Mesendoderm (in vitro differentiated cells): Measurements from ENCODE around the gene DDHD1.
A peak's percentile ranks its signal among the peaks of the same experiment; 100 is the strongest.
"Not testable (repeated sequence)": the region's sequence is repeated elsewhere in the genome, so short reads cannot be mapped to it uniquely, and the experiment has no call there.

ENCODE experiments used
- DNase-seq: peaks from one replicate; pipeline ENCODE4 v3.0.0; 2013
- H2AK5ac ChIP-seq: 2 replicates; pipeline ENCODE4 v1.6.1; 2013; ENCODE audit warnings: low read length, inconsistent platforms
- H2BK120ac ChIP-seq: 2 replicates; pipeline ENCODE4 v1.6.1; 2013; ENCODE audit warnings: low read depth, mild to moderate bottlenecking, low read length, moderate library complexity, mixed read lengths
- H2BK15ac ChIP-seq: replicated peaks from 2 replicates; pipeline ENCODE4 v1.6.1; 2013; ENCODE audit warnings: low read depth, mild to moderate bottlenecking, moderate library complexity
- H2BK5ac ChIP-seq: 2 replicates; pipeline ENCODE4 v1.6.1; 2013; ENCODE audit warnings: low read length, inconsistent platforms
- H3K18ac ChIP-seq: 2 replicates; pipeline ENCODE4 v1.6.1; 2013; ENCODE audit warnings: mild to moderate bottlenecking, low read length, mixed read lengths
- H3K23ac ChIP-seq: one replicate; pipeline ENCODE4 v1.6.1; 2013; ENCODE audit warnings: low read length
- H3K27ac ChIP-seq: 2 replicates; pipeline ENCODE4 v1.5.1; 2013; ENCODE audit warnings: low read depth, mild to moderate bottlenecking, inconsistent platforms, low read length, moderate library complexity
- H3K27me3 ChIP-seq: 2 replicates; pipeline ENCODE4 v1.6.1; 2013; ENCODE audit warnings: low read length, control low read depth, mild to moderate bottlenecking, inconsistent platforms; ENCODE audit not compliant: insufficient read depth, poor library complexity
- H3K36me3 ChIP-seq: 2 replicates; pipeline ENCODE4 v1.6.1; 2013; ENCODE audit warnings: low read length, inconsistent platforms; ENCODE audit not compliant: control insufficient read depth, insufficient read depth
- H3K4ac ChIP-seq: one replicate; pipeline ENCODE4 v1.6.1; 2013; ENCODE audit warnings: low read depth, mild to moderate bottlenecking, low read length, moderate library complexity
- H3K4me1 ChIP-seq: 2 replicates; pipeline ENCODE4 v1.6.1; 2013; ENCODE audit warnings: low read depth, low read length, inconsistent platforms; ENCODE audit not compliant: control insufficient read depth
- H3K4me2 ChIP-seq: 2 replicates; pipeline ENCODE4 v1.6.1; 2013; ENCODE audit warnings: low read length
- H3K4me3 ChIP-seq: 2 replicates; pipeline ENCODE4 v1.5.1; 2013; ENCODE audit warnings: mild to moderate bottlenecking, low read length
- H3K56ac ChIP-seq: one replicate; pipeline ENCODE4 v1.6.1; 2013; ENCODE audit warnings: low read length
- H3K79me1 ChIP-seq: 2 replicates; pipeline ENCODE4 v1.6.1; 2013; ENCODE audit warnings: low read length, inconsistent platforms
- H3K79me2 ChIP-seq: 2 replicates; pipeline ENCODE4 v1.6.1; 2013; ENCODE audit warnings: mild to moderate bottlenecking, low read length; ENCODE audit not compliant: control insufficient read depth, insufficient read depth
- H3K9ac ChIP-seq: 2 replicates; pipeline ENCODE4 v1.6.1; 2013; ENCODE audit warnings: low read length, inconsistent platforms
- H4K5ac ChIP-seq: one replicate; pipeline ENCODE4 v1.6.1; 2013; ENCODE audit warnings: low read length
- H4K8ac ChIP-seq: one replicate; pipeline ENCODE4 v1.6.1; 2013; ENCODE audit warnings: low read depth, mild to moderate bottlenecking, control low read depth, low read length, moderate library complexity
- WGBS: extraction: QIAGEN DNeasy Blood & Tissue Kit; methylation state at CpG from one replicate; pipeline ENCODE4 v1.1.7; 2013; ENCODE audit warnings: low lambda C conversion rate, missing lambda C conversion rate; ENCODE audit not compliant: insufficient coverage; ENCODE audit errors: extremely low coverage; 5-methylcytosine and 5-hydroxymethylcytosine counted together

The DDHD1 gene

DNA sequence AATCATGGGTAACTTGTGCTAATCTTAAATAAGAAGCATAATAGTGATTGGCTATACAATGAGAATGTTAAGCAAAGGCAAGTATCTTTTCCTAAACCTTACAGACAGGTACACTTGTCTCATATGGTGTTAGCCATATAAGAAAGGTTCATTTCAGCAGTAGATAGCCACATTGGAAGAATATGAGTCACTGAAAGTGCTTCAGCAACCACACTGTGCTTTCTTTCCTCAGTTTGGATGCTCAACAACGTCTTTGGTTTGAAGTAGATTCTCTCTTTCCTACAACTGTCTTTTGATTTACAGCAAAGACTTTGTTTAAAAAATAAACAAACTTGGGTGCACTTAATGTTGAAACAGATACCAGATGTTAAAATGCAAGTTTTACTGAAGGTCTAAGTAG, 8.9 kb downstream of the DDHD1 start:
- Histone ChIP-seq H3K4ac (no peak overlapping the region), H2AK5ac (no peak overlapping the region), H3K4me1 (no peaks in the 10 kb centered on the region), H3K79me2 (peaks cover 7% of the 10 kb centered on the region), H3K4me3 (no peak overlapping the region), H3K36me3 (no peaks in the 10 kb centered on the region), H3K56ac (no peak overlapping the region), H3K18ac (no peak overlapping the region), H2BK5ac (no peak overlapping the region), H3K23ac (no peak overlapping the region), H3K79me1 (peaks cover 7% of the 10 kb centered on the region), H2BK15ac (no peak overlapping the region), H3K27ac (no peak overlapping the region), H4K8ac (no peak overlapping the region), H4K5ac (no peak overlapping the region), H3K9ac (no peak overlapping the region), H3K27me3 (no peaks in the 10 kb centered on the region), H3K4me2 (no peak overlapping the region), H2BK120ac (no peak overlapping the region)
- no peak for DNase-seq
- WGBS, result no CpG with 5 or more reads among the region's 1 CpG

DNA sequence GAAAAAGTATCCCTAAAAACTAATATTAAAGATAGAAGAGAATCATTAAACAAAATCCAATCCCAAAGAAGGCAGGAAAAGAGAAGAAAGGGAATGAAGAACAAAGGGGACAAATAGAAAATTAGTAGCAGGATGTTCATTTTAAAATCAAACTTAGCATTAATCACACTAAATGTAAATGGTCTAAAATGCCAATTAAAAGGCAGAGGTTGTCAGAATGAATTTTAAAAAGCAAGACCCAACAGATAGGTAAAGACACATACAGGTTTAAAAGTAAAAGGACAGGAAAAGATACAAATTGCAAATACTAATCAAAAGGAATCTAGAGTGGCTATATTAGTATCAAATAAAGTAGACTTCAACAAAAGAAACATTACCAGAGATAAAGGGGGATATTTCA, 12.5 kb downstream of the DDHD1 start:
- Histone ChIP-seq H4K5ac (no peak overlapping the region), H3K36me3 (no peaks in the 10 kb centered on the region), H3K23ac (no peak overlapping the region), H3K4ac (no peak overlapping the region), H3K27ac (no peak overlapping the region), H3K79me2 (peaks cover 4% of the 10 kb centered on the region), H3K4me2 (no peak overlapping the region), H3K27me3 (no peaks in the 10 kb centered on the region), H2BK5ac (no peak overlapping the region), H3K9ac (no peak overlapping the region), H3K18ac (no peak overlapping the region), H4K8ac (no peak overlapping the region), H2BK15ac (no peak overlapping the region), H3K56ac (no peak overlapping the region), H2BK120ac (no peak overlapping the region), H3K4me3 (no peak overlapping the region), H2AK5ac (no peak overlapping the region), H3K4me1 (no peaks in the 10 kb centered on the region), H3K79me1 (peaks cover 10% of the 10 kb centered on the region)
- DNase-seq, result no peak

DNA sequence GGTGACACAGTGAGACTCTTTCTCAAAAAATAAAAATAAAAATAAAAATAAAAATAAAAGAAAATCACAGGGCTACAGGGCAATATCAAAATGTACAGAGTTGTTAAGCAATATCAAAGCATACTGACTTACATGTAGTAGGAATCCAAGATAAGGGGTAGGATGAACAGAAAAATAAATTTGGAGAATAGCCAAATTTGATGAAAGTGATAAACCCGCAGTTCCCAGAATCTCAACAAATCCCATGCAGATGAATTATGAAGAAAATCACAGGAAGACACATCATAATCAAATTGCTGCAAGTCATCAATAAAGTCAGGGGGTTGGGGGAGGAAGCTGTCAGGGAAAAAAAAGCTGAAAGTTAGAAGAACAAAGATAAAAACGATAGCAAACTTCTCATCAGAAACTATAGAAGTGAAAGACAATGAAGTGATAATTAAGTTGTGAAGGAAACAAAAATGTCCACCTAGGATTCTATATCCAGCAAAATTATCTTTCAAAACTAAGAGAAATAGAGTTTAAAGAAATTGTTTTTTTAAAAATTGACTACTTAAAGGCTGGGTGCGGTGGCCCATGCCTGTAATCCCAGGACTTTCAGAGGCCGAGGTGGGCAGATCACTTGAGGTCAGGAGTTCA, 15.4 kb downstream of the DDHD1 start:
- no peak for DNase-seq
- no CpG with 5 or more reads among the region's 4 CpGs for WGBS
- Histone ChIP-seq H2BK5ac (no peak overlapping the region), H3K36me3 (no peaks in the 10 kb centered on the region), H3K4me2 (no peak overlapping the region), H3K79me2 (peaks cover 5% of the 10 kb centered on the region), H3K4me3 (no peak overlapping the region), H2BK15ac (no peak overlapping the region), H3K27ac (no peak overlapping the region), H4K8ac (no peak overlapping the region), H2BK120ac (no peak overlapping the region), H3K4me1 (no peaks in the 10 kb centered on the region), H3K56ac (no peak overlapping the region), H3K27me3 (no peaks in the 10 kb centered on the region), H4K5ac (no peak overlapping the region), H3K18ac (no peak overlapping the region), H3K4ac (no peak overlapping the region), H3K9ac (no peak overlapping the region), H2AK5ac (no peak overlapping the region), H3K23ac (no peak overlapping the region), H3K79me1 (peaks cover 12% of the 10 kb centered on the region)

DNA sequence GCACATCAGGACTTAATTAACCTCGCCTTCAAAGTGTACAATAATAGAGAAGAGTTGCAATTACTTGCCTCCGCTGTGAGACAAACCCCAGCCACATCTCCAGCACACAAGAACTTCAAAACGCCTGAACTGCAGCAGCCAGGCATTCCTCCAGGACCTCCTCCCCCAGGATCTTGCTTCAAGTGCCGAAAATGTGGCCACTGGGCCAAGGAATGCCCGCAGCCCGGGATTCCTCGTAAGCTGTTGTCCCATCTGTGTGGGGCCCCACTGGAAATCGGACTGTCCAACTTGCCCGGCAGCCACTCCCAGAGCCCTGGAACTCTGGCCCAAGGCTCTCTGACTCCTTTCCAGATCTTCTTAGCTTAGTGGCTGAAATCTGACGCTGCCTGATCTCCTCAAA, 22.6 kb downstream of the DDHD1 start:
- H3K4me3 ChIP-seq, H3K56ac ChIP-seq, H3K27me3 ChIP-seq, H3K4me1 ChIP-seq, H3K4me2 ChIP-seq, H3K18ac ChIP-seq, H3K27ac ChIP-seq, H2BK120ac ChIP-seq, H3K36me3 ChIP-seq, H2BK15ac ChIP-seq, H3K79me2 ChIP-seq, H3K23ac ChIP-seq, H3K4ac ChIP-seq, H3K9ac ChIP-seq, H4K5ac ChIP-seq, DNase-seq, H3K79me1 ChIP-seq, H2BK5ac ChIP-seq, H2AK5ac ChIP-seq, H4K8ac ChIP-seq: not testable (repeated sequence)
- WGBS, result no CpG with 5 or more reads among the region's 10 CpGs

DNA sequence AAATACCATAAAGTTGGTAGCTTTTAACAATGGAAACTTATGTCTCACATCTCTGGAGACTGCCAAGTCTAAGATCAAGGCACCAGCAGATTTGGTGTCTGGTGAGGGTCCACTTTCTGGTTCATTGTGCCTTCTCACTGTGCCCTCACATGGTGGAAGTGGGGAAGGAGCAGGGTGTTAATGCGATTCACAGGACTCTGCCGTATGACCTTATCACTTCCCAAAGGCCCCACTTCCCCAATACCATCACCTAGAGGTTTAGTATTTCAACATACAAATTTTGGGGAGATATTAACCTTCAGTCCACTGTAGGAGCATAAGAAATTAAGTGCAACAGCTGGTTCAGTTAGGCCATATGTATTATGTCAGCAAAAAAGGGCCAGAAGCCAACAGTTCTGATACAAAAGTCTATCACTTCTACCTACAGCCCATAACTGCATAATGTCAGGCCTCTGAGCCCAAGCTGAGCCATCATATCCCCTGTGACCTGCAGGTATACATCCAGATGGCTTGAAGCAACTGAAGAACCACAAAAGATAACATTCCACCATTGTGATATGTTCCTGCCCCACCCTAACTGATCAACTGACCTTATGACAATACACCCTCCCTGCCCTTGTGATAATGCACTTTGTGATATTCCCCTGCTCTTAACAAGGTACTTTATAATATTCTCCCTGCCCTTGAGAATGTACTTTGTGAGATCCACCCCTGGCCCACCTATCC, 24.7 kb downstream of the DDHD1 start:
- no peaks in the 10 kb centered on the region for H3K79me1 ChIP-seq
- H4K8ac ChIP-seq, result no peak overlapping the region
- no peak overlapping the region for H3K56ac ChIP-seq
- H3K36me3 ChIP-seq, result no peaks in the 10 kb centered on the region
- H2AK5ac ChIP-seq, result no peak overlapping the region
- no peak overlapping the region for H3K27ac ChIP-seq
- no peak overlapping the region for H4K5ac ChIP-seq
- no peak overlapping the region for H3K4me3 ChIP-seq
- no peak overlapping the region for H3K18ac ChIP-seq
- no CpG with 5 or more reads among the region's 2 CpGs for WGBS
- no peak overlapping the region for H2BK120ac ChIP-seq
- no peak overlapping the region for H3K4me2 ChIP-seq
- H3K79me2 ChIP-seq, result no peaks in the 10 kb centered on the region
- H3K9ac ChIP-seq, result no peak overlapping the region
- no peaks in the 10 kb centered on the region for H3K4me1 ChIP-seq
- peak; percentile 6 for DNase-seq
- no peak overlapping the region for H2BK5ac ChIP-seq
- no peaks in the 10 kb centered on the region for H3K27me3 ChIP-seq
- no peak overlapping the region for H3K4ac ChIP-seq
- no peak overlapping the region for H3K23ac ChIP-seq
- no peak overlapping the region for H2BK15ac ChIP-seq

DNA sequence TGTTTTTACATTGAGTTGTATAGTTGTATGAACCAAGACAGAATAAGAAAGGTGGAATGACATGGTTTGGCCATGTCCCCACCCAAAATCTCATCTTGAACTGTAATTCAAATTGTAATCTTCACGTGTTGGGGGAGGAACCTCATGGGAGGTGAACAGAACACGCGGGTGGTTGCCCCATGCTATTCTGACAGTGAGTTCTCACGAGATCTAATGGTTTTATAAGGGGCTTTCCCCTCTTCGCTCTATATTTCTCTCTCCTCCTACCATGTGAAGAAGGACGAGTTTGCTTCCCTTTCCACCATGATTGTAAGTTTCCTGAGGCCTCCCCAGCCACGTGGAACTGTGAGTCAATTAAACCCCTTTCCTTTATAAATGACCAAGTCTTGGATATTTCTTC, 25.3 kb downstream of the DDHD1 start:
- Histone ChIP-seq H3K4me1 (no peaks in the 10 kb centered on the region), H4K8ac (no peak overlapping the region), H2BK15ac (no peak overlapping the region), H3K4me2 (no peak overlapping the region), H3K18ac (no peak overlapping the region), H3K79me1 (no peaks in the 10 kb centered on the region), H3K4me3 (no peak overlapping the region), H4K5ac (no peak overlapping the region), H3K56ac (no peak overlapping the region), H3K36me3 (no peaks in the 10 kb centered on the region), H3K4ac (no peak overlapping the region), H2BK5ac (no peak overlapping the region), H3K23ac (no peak overlapping the region), H2BK120ac (no peak overlapping the region), H3K9ac (no peak overlapping the region), H3K79me2 (no peaks in the 10 kb centered on the region), H3K27ac (no peak overlapping the region), H2AK5ac (no peak overlapping the region), H3K27me3 (no peaks in the 10 kb centered on the region)
- no peak for DNase-seq
- WGBS, result no CpG with 5 or more reads among the region's 7 CpGs
